NCI-H128 (cell line): ENCODE measurements around the gene HES2.
A peak's percentile ranks its signal among the peaks of the same experiment; 100 is the strongest.
"Not testable (repeated sequence)": the region's sequence is repeated elsewhere in the genome, so short reads cannot be mapped to it uniquely, and the experiment has no call there.

ENCODE experiments used
- DNase-seq: peaks from one replicate; lab custom pipeline; 2025; ENCODE audit not compliant: unreplicated experiment; lab: John Stamatoyannopoulos, UW

The HES2 gene

DNA sequence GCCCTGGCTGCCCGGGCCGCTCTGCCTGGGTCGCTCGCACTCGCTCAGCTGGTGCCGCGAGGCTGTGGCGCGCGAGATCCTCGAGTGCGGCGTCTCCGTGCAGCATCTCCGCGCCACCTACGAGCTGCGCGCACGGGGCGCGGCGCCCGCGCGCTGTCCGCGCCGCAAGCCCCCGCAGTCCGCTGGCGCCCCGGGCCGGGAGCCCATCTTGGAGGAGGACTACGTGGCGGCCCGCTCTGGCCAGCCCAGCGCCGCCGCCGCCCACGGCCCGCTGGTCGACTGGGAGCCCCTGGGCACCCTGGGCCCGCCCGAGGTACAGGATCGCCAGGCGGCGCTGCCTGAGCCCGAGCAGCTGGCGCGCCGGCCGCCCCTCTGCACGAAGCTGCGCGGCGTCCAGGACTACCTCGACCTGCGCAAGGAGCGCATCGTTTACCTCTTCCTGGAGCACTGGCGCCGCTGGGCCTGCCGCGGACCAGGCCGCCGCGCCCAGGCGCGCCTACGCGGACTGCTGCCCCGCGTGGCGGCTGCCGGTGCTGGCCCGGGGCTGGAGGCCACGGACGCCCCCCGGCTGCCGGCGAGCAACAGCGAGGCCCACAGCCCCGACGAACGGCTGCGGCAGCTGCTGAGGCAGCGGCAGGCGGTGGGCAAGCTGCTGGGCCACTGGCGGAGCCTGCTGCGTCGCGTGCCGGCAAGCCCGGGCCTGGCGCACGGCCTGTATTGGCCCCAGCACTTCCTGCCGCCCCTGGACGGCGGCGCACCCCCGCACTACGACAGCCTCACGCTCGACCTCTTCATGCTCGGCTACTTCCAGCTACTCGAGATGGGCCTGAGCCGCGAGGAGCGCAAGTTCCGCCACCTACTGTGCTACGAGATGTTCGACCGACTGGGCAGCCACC lies 35.4 kb upstream of the HES2 start:
- no peak for DNase-seq

DNA sequence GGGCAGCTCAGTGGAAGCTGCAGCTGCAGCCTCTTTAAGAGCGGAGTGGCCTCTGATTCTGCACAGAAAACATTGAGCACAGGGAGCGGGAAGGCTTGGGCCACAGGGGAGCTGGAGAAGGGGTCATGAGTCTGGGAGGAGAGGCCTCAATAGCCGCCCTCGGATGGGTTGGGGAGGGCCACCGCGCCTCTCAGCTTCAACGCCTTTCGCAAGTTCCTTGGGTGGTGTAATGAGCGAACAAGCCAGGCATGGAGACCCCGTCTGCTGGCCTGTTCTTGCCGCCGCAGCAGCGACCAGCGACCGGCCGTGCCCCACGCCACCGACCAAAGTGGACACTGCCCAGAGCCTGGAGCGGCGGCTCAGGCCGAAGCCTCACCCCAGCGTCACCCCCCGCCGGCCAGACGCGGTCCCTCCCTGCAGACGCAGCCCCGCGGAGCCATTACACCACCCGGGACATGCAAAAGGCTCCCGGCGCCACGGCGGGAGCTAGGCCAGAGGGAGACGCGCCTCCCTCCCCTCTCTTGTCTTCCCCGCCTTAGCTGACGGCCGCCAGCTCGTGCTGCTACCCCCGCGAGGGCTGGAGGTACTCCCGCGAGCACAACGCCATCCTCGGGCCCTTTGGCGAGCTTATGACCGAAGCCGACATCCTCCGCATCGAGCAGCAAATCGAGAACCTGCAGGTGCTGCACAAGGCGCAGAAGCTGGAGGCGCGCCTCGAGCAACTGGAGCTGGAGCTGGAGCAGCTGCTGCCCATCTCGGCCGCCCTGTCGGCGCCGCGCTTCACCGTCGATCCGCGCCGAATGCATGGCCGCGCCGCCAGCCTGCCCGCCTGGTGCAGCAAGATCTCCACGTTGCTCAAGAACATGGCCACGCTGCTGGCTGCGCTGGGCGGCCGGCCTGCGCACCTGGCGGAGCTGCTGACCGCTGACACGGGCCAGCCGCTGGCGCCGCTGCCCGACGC lies 34.5 kb upstream of the HES2 start:
- DNase-seq = not testable (repeated sequence)

GRCh38 chr1:6450943-6451373 lies 31.2 kb upstream of the HES2 start:
- no peak for DNase-seq

DNA sequence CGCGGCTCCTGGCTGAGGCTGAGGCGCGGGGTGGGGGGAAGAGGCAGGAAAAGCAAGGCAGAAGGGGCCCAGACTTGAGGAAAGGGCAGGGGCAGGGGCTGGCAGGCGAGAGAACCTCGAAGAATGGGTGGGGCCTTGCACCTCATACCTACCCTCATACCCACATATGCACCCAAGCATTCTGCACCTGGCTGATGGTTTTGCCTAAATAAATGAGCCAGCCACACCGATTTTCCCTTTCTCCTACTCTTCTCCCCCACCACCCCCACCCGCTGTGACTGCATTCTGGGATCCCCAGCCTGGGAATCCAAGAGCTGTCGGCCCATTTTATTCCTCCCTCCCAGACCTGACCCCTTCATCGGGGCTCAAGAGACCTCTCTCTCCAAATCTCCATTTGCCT lies 30.8 kb upstream of the HES2 start:
- DNase-seq = not testable (repeated sequence)

GRCh38 chr1:6450005-6450450 lies 30.3 kb upstream of the HES2 start:
- DNase-seq = no peak

GRCh38 chr1:6448749-6449631 lies 29.3 kb upstream of the HES2 start:
- DNase-seq = peak; percentile 28

DNA sequence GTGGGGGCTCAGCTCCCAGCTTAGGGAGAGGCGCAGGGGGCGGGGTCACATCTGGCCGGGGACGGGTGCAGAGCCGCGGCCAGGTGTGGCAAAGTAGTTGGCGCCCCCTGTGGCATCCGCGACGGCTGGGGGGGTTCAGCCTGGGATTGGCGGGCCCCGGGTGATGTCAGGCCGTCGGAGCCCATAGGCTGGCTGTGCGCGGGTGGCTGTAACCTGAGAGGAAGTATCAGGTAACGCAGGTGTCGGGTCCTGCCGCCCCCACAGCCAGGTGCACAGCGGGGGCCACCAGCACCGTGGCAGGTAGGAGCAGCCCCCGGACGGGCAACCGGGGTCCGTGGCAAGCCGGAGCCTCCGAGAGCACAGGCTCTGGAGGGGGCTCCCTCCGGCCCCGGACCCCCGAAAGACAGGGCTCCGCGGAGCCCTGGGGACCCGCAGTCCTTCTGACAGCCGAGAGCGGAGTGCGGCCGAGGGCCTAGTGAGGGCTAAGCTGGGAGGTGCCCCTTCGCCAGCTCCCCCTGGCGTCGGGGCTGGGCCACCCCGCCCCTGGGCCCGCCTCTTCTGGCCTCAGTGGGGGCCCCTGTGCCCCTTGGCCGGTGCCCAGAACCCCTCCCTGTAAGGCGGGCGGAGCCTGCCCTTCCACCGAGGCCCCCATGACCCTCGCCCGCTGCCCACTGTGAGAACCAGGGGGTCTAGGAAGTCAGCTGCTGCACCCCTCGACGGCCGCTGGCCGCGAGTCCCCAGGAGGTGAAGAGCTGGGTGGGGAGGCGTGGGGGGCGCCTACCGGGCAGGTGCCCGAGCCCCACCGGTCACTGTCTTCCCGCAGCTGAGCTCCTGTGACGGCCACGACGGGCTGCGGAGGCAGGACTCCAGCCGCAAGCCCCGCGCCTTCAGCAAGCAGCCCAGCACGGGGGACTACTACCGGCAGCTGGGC lies 28.4 kb upstream of the HES2 start:
- peak; percentile 90 for DNase-seq

- peak; percentile 64 for DNase-seq
These were observed 27.5 kb upstream of the HES2 start for GRCh38 chr1:6447016-6447817.

GRCh38 chr1:6446665-6447015 lies 26.9 kb upstream of the HES2 start:
- no peak for DNase-seq

DNA sequence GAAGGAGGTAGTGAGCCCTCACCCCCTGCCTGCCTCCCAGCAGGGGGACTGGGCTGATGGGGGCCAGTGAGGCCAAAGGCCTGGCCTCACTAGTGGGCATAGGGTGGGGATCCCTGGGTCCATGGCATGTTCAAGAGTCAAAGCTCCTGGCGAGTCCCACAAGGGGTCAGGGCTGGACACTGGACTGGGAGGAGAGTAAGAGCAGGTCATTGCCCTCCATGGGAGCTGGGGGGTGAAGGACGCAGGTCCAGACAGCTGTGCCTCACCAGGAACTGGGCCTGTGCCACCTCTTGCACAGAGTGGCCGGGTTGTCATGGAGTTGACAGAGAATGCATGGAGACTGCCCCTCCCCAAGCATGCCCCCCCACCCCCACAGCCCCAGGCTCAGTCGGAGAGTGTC lies 26.2 kb upstream of the HES2 start:
- not testable (repeated sequence) for DNase-seq

DNA sequence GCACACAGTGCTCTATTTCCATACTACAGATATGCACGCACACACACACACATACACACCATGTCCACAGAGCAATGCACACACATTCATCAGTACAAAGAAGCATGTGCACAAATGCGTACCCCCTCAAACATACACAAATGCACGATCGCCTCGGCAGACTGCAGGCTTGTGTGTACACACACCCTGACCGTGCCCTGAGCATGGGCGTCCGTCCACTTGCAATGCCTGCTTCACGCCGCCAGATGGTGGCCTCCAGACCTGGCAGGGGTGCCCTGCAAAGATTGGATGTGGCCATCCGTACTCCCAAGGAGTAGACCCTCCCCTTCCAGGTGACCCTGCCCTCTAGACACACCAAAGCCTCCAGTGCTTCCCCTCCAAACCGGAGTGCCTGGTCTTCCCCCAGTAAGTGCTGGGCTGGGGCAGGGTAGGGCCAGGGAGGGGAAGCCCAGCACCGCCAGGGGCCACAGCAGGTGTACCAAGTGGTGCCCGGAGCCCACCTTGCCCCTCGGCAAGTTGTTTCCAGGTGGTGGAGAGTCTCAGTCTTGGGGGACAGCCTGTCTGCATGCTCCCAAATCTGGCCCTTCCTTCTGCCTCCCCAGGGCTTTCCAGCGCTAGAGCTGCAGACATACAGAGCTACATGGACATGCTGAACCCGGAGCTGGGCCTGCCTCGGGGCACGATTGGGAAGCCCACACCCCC lies 25.5 kb upstream of the HES2 start:
- DNase-seq = no peak

- DNase-seq = no peak
These were observed 24.7 kb upstream of the HES2 start for GRCh38 chr1:6444377-6444776.

- no peak for DNase-seq
These were observed 23.8 kb upstream of the HES2 start for GRCh38 chr1:6443339-6444115.

- no peak for DNase-seq
These were observed 21.9 kb upstream of the HES2 start for GRCh38 chr1:6441586-6441985.

GRCh38 chr1:6440198-6441126 lies 20.7 kb upstream of the HES2 start:
- no peak for DNase-seq

- DNase-seq = peak; percentile 52
These were observed 18.4 kb upstream of the HES2 start for GRCh38 chr1:6438047-6438525.
